Measurements from ENCODE around the gene ALDOB.

Gene ALDOB

GRCh38 chr9:101418518-101419430 lies 16.8 kb downstream of the ALDOB start:
- Histone ChIP-seq H3K9ac (no peak overlapping the region), H3K36me3 (peaks cover 3 to 17% (median 11%) of the 10 kb centered on the region in 11 experiments; a peak in 13 of 22 replicates), H3K9me3 (replicated peaks in 1 of 11) (peaks cover 12 to 21% (median 19%) of the 10 kb centered on the region in 11 experiments; a peak in 21 of 22 replicates), H3K27me3 (no peaks in the 10 kb centered on the region), H3K4me3 (no peak overlapping the region), H4K20me1 (no peaks in the 10 kb centered on the region), H3K27ac (peak overlapping the region in 7 of 11 experiments; percentile 16 to 60 (median 32); a peak in 9 of 22 replicates), H3K4me1 (peaks cover 15 to 23% (median 17%) of the 10 kb centered on the region in 10 experiments), H3K4me2 (peak overlapping the region in 8 of 11 experiments; percentile 8 to 61 (median 48); a peak in 9 of 22 replicates)
- TF ChIP-seq Cebpa-rat (IDR thresholded peaks at IDR 0.05): no peak

DNA sequence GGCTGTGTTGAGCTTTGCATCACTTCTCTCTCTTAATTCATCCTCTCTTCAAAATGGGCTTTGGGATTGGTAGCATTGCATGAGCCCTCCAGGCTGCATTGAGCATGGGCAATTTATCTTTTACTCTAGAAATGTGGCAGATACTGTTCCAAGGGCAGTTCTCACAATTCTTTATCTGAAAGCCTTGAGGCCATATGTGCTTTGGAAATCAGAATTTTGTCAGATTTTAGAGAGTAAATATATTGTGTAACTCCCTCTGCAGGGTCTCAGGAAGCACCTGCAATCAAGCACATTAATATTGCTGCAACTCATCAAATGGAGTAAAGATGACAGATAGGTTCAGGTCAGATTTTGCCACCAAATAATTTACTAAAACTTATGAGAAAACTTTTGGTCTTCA lies 17.6 kb downstream of the ALDOB start:
- Histone ChIP-seq H3K4me3 (no peak overlapping the region), H3K9me3 (replicated peaks in 1 of 11) (peaks cover 19 to 29% (median 26%) of the 10 kb centered on the region in 11 experiments), H3K4me2 (peak overlapping the region; percentile 0 to 61 (median 46); a peak in 18 of 22 replicates), H3K36me3 (peaks cover 3 to 25% (median 14%) of the 10 kb centered on the region in 11 experiments; a peak in 15 of 22 replicates), H3K9ac (no peak overlapping the region), H3K4me1 (peaks cover 15 to 23% (median 17%) of the 10 kb centered on the region in 10 experiments), H4K20me1 (no peaks in the 10 kb centered on the region), H3K27ac (peak overlapping the region in 5 of 11 experiments; percentile 20 to 60 (median 39); a peak in 8 of 22 replicates), H3K27me3 (no peaks in the 10 kb centered on the region)
- peak in 2 of 11 experiments; percentile 21 to 24; a peak in 2 of 22 replicates for TF ChIP-seq Cebpa-rat (IDR thresholded peaks at IDR 0.05)

DNA sequence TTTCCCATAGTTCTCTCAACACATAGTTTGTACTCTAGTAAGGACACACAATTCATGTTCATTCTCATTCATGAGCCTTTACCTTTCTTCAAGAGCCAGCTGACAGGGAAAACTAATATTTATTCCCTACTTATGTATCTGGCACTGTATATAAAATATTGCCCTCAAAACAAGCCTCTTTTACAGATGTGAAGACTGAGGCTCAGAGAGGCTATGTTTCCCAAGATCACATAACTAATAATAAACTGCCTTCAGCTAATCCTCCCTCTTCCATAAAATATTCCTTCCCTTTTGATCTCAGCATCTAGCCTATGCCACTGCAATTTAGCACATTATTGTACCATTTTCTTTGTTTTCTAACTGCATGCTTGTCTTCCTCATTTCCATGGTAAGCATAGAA lies 18.2 kb downstream of the ALDOB start:
- Histone ChIP-seq H4K20me1 (no peaks in the 10 kb centered on the region), H3K4me3 (no peak overlapping the region), H3K27ac (peak overlapping the region in 5 of 11 experiments; percentile 20 to 47 (median 35); a peak in 8 of 22 replicates), H3K27me3 (no peaks in the 10 kb centered on the region), H3K4me1 (peaks cover 15 to 23% (median 17%) of the 10 kb centered on the region in 10 experiments), H3K9me3 (replicated peaks in 1 of 11) (peaks cover 25 to 35% (median 31%) of the 10 kb centered on the region in 11 experiments), H3K36me3 (peaks cover 3 to 30% (median 19%) of the 10 kb centered on the region in 11 experiments; a peak in 15 of 22 replicates), H3K4me2 (peak overlapping the region in 10 of 11 experiments; percentile 0 to 61 (median 42); a peak in 16 of 22 replicates), H3K9ac (no peak overlapping the region)
- no peak for TF ChIP-seq Cebpa-rat (IDR thresholded peaks at IDR 0.05)

- Histone ChIP-seq H3K4me2 (no peak overlapping the region), H3K9me3 (replicated peaks in 1 of 11) (peaks cover 43 to 53% (median 49%) of the 10 kb centered on the region in 11 experiments), H3K27ac (no peak overlapping the region), H3K36me3 (peaks cover 3 to 38% (median 31%) of the 10 kb centered on the region in 11 experiments; a peak in 19 of 22 replicates), H3K4me1 (peaks cover 15 to 25% (median 18%) of the 10 kb centered on the region in 10 experiments), H3K4me3 (no peak overlapping the region), H3K27me3 (no peaks in the 10 kb centered on the region), H3K9ac (no peak overlapping the region), H4K20me1 (no peaks in the 10 kb centered on the region)
- TF ChIP-seq Cebpa-rat (IDR thresholded peaks at IDR 0.05): no peak
Observed at GRCh38 chr9:101415578-101415977, 20.0 kb downstream of the ALDOB start.

DNA sequence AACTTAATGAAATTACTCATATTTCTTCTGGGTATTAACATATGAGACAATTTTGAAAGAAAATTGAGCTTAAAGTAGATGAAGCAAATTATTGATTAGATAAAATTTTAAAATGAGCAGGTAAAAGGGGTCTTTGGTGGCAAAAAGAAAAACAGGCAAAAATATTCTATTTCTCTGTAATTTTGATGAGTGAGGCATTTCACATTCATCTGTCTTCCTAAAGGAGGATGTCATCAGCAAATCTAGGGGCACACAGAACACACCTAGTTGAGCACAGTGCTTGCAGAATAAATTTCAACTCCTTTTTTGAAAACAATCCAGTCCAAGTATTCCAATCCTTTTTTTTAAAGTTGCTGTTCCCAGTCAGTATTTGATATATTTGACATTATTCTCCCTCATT lies 20.7 kb downstream of the ALDOB start:
- Histone ChIP-seq H3K9me3 (replicated peaks in 1 of 11) (peaks cover 51 to 61% (median 56%) of the 10 kb centered on the region in 11 experiments), H3K4me3 (no peak overlapping the region), H3K4me1 (peaks cover 15 to 32% (median 20%) of the 10 kb centered on the region in 10 experiments), H3K9ac (no peak overlapping the region), H3K27me3 (no peaks in the 10 kb centered on the region), H3K36me3 (peaks cover 9 to 46% (median 38%) of the 10 kb centered on the region in 11 experiments; a peak in 21 of 22 replicates), H3K4me2 (no peak overlapping the region), H4K20me1 (no peaks in the 10 kb centered on the region), H3K27ac (no peak overlapping the region)
- no peak for TF ChIP-seq Cebpa-rat (IDR thresholded peaks at IDR 0.05)

- Histone ChIP-seq H3K27ac (no peak overlapping the region), H3K4me3 (peak overlapping the region in 9 of 10 experiments; percentile 8 to 40 (median 30); a peak in 11 of 20 replicates), H3K4me2 (no peak overlapping the region), H3K27me3 (no peaks in the 10 kb centered on the region), H3K36me3 (peaks cover 63 to 89% (median 83%) of the 10 kb centered on the region in 11 experiments), H3K9me3 (replicated peaks in 1 of 11) (peaks cover 95 to 99% (median 97%) of the 10 kb centered on the region in 11 experiments), H4K20me1 (no peaks in the 10 kb centered on the region), H3K4me1 (peaks cover 0 to 11% (median 2%) of the 10 kb centered on the region in 10 experiments; a peak in 6 of 20 replicates), H3K9ac (no peak overlapping the region)
- TF ChIP-seq Cebpa-rat (IDR thresholded peaks at IDR 0.05): no peak
Observed at GRCh38 chr9:101409079-101409477, 26.5 kb downstream of the ALDOB start.

- Histone ChIP-seq H3K9me3 (replicated peaks in 1 of 11) (peaks cover 97 to 100% (median 99%) of the 10 kb centered on the region in 11 experiments), H3K9ac (no peak overlapping the region), H4K20me1 (no peaks in the 10 kb centered on the region), H3K4me1 (peaks cover 0 to 11% (median 2%) of the 10 kb centered on the region in 10 experiments; a peak in 6 of 20 replicates), H3K4me2 (no peak overlapping the region), H3K36me3 (peaks cover 68 to 92% (median 87%) of the 10 kb centered on the region in 11 experiments), H3K4me3 (peak overlapping the region; percentile 6 to 40 (median 29); a peak in 15 of 20 replicates), H3K27ac (no peak overlapping the region), H3K27me3 (no peaks in the 10 kb centered on the region)
- TF ChIP-seq Cebpa-rat (IDR thresholded peaks at IDR 0.05): no peak
Observed at GRCh38 chr9:101408374-101409078, 27.0 kb downstream of the ALDOB start.

DNA sequence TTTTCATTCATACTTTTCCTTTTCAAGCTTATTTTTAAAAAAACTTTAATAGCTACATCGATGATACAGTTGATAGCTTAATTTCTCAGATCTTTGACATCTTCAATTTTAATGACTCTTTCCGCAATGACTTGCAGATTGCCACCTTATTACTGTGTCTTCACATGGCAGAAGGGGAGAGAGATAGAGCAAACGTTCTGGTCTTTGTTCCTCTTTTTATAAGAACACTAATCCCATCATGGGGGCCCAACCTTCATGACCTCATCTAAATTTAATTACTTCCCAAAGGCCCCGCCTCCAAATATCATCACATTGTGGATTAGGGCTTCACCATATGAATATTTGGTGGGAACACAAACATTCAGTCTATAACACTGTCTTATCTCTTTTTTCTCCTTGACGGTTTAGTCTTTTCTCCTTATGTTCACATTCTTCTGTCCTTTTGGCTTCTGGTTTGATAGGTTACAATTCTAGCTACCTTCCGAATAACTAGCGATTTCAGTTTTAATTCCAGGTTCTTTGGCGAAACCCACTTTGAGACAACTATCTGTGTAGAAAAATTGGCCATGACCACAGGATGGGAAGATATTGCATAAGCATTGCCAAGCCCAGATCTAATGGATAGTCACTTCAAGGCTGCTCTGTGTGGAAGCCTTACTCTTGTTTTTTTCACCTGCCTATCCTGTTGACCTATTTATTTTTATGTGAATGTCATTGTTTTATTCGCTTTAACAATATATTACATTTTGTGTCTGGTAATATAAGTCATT lies 31.9 kb downstream of the ALDOB start:
- Histone ChIP-seq H3K27ac (no peak overlapping the region), H3K36me3 (peaks cover 85 to 89% (median 87%) of the 10 kb centered on the region in 11 experiments), H3K4me2 (no peak overlapping the region), H3K27me3 (no peaks in the 10 kb centered on the region), H3K9ac (no peak overlapping the region), H3K9me3 (replicated peaks in 1 of 11) (peaks cover 69 to 85% (median 82%) of the 10 kb centered on the region in 11 experiments), H4K20me1 (peaks cover 0 to 22% (median 0%) of the 10 kb centered on the region in 11 experiments; a peak in 6 of 22 replicates), H3K4me1 (peaks cover 13 to 32% (median 19%) of the 10 kb centered on the region in 10 experiments), H3K4me3 (peak overlapping the region in 1 of 10 experiments; percentile 25; a peak in 3 of 20 replicates)
- no peak for TF ChIP-seq Cebpa-rat (IDR thresholded peaks at IDR 0.05)
